GM23338 (cell line): ENCODE data around the gene WASF2. TPM values are rescaled to one million over a fixed set of nuclear protein-coding genes. Genes with fewer than 3 reads are reported as not detected.

ENCODE experiments used
- ATAC-seq: fragments of 200-7000 bp; cut with Tn5 transposase; 3 replicates; pipeline ENCODE4 v1.9.1; 2020
- DNase-seq: peaks from one replicate; pipeline ENCODE4 v3.0.0-alpha.2; 2015; ENCODE audit warnings: low spot score
- H2AFZ ChIP-seq: fragments of 200-600 bp; sonication (generic); 2 replicates; pipeline ENCODE4 v1.8.0; 2016; ENCODE audit warnings: antibody characterized with exemption, mild to moderate bottlenecking, moderate library complexity
- H3F3A ChIP-seq: fragments of 200-600 bp; sonication (generic); replicated peaks from 2 replicates; pipeline ENCODE4 v1.8.0; 2017; ENCODE audit warnings: antibody characterized with exemption, mixed run types, low read depth
- H3K27ac ChIP-seq: fragments of 200-600 bp; sonication (generic); 2 replicates; pipeline ENCODE4 v1.6.1; 2016; ENCODE audit warnings: low read depth
- H3K27me3 ChIP-seq: fragments of 200-600 bp; sonication (generic); 2 replicates; pipeline ENCODE4 v1.8.0; 2016; ENCODE audit warnings: mild to moderate bottlenecking, mixed run types, moderate library complexity; ENCODE audit not compliant: insufficient read depth
- H3K36me3 ChIP-seq: fragments of 200-600 bp; sonication (generic); 2 replicates; pipeline ENCODE4 v1.8.0; 2016; ENCODE audit warnings: mild to moderate bottlenecking; ENCODE audit not compliant: insufficient read depth
- H3K4me1 ChIP-seq: fragments of 200-600 bp; sonication (generic); 2 replicates; pipeline ENCODE4 v1.8.0; 2016; ENCODE audit warnings: mild to moderate bottlenecking, moderate library complexity; ENCODE audit not compliant: insufficient read depth
- H3K4me2 ChIP-seq: fragments of 200-600 bp; sonication (generic); 2 replicates; pipeline ENCODE4 v1.7.1; 2017; ENCODE audit warnings: mixed run types
- H3K4me3 ChIP-seq: fragments of 200-600 bp; sonication (generic); 2 replicates; pipeline ENCODE4 v1.6.1; 2016; ENCODE audit warnings: mixed run types
- H3K79me2 ChIP-seq: fragments of 200-600 bp; sonication (generic); replicated peaks from 2 replicates; pipeline ENCODE4 v1.8.0; 2017; ENCODE audit warnings: mild to moderate bottlenecking; ENCODE audit not compliant: insufficient read depth
- H3K9me2 ChIP-seq: fragments of 200-600 bp; sonication (generic); 2 replicates; pipeline ENCODE4 v1.8.0; 2017; ENCODE audit not compliant: insufficient read depth
- H4K20me1 ChIP-seq: fragments of 200-600 bp; sonication (generic); replicated peaks from 2 replicates; pipeline ENCODE4 v1.8.0; 2017; ENCODE audit warnings: mild to moderate bottlenecking; ENCODE audit not compliant: insufficient read depth
- H3K27ac Mint-ChIP-seq: 2 replicates; pipeline ENCODE4 v1.8.0; 2020; ENCODE audit warnings: inconsistent platforms, mild to moderate bottlenecking, moderate library complexity, mixed read lengths
- H3K27me3 Mint-ChIP-seq: 3 replicates; pipeline ENCODE4 v1.8.0; 2022; ENCODE audit warnings: low read depth, mild to moderate bottlenecking, moderate library complexity, mixed read lengths, inconsistent platforms; ENCODE audit not compliant: insufficient read depth, poor library complexity
- H3K36me3 Mint-ChIP-seq: 3 replicates; pipeline ENCODE4 v1.8.0; 2021; ENCODE audit warnings: low read depth, mild to moderate bottlenecking, inconsistent platforms, moderate library complexity, mixed read lengths
- H3K4me1 Mint-ChIP-seq: 3 replicates; pipeline ENCODE4 v1.8.0; 2020; ENCODE audit warnings: mild to moderate bottlenecking, inconsistent platforms, mixed read lengths
- H3K4me3 Mint-ChIP-seq: 3 replicates; pipeline ENCODE4 v1.8.0; 2021; ENCODE audit warnings: moderate library complexity, mild to moderate bottlenecking, inconsistent platforms, mixed read lengths
- H3K9me3 Mint-ChIP-seq: 3 replicates; pipeline ENCODE4 v1.8.0; 2020; ENCODE audit warnings: moderate library complexity, mild to moderate bottlenecking, inconsistent platforms, mixed read lengths
- CREB1 ChIP-seq: fragments of 250-450 bp; sonication (Bioruptor Pico); IDR thresholded peaks from 2 replicates; pipeline ENCODE4 v1.5.0; 2020; ENCODE audit warnings: low read depth, mild to moderate bottlenecking, moderate library complexity
- CTCF ChIP-seq, 2 experiments: fragments of 200-600 bp in 1 of 2; sonication (generic) in 1 of 2; conservative IDR thresholded peaks; 2 replicates each; pipeline versions ENCODE4 v1.5.1 to v1.6.1; 2016 to 2017; ENCODE audit warnings: antibody characterized with exemption in 2 of 2, low read depth in 2 of 2, mild to moderate bottlenecking in 2 of 2, moderate library complexity in 1 of 2
- ETS1 ChIP-seq: IDR thresholded peaks from 2 replicates; pipeline ENCODE4 v1.6.1; 2016; ENCODE audit warnings: antibody characterized with exemption
- EZH2 ChIP-seq: fragments of 200-600 bp; sonication (generic); IDR thresholded peaks from one replicate; pipeline ENCODE4 v1.8.0; 2017; ENCODE audit warnings: antibody characterized with exemption, mild to moderate bottlenecking, low read depth; ENCODE audit not compliant: unreplicated experiment
- EZH2phosphoT487 ChIP-seq: fragments of 200-600 bp; sonication (generic); IDR thresholded peaks from one replicate; pipeline ENCODE4 v1.8.1; 2018; ENCODE audit warnings: antibody characterized with exemption; ENCODE audit not compliant: unreplicated experiment
- NANOG ChIP-seq: IDR thresholded peaks from 2 replicates; pipeline ENCODE4 v1.6.1; 2016; ENCODE audit warnings: antibody characterized with exemption, borderline replicate concordance
- POLR2AphosphoS5 ChIP-seq: IDR thresholded peaks from 2 replicates; pipeline ENCODE4 v1.6.1; 2016; ENCODE audit warnings: antibody characterized with exemption, low read depth
- polyA plus RNA-seq: library from polyadenylated mRNA; unstranded; fragments of >200 nt; fragmentation: Nextera tagmentation; extraction: Ambion mirVana; gene quantifications from 2 replicates; pipeline ENCODE4 v1.2.1, GENCODE V29; 2016
- total RNA-seq: library from RNA; depleted of rRNA; stranded (reverse); fragments of >200 nt; shearing (Covaris generic); gene quantifications from 2 replicates; pipeline ENCODE4 v1.2.3, GENCODE V29; 2014

Gene WASF2
- total and polyA plus RNA-seq, 2 experiments from 2014 or later, result 40.9 to 95.6 TPM

GRCh38 chr1:27392778-27393635 is 97.0 kb downstream of the WASF2 start:
- Histone ChIP-seq H3K4me2 (peak overlapping the region; percentile 89), H2AFZ (peak overlapping the region; percentile 84; the same call in 1 of the 2 replicates), H3K4me1 (peaks cover 18% of the 10 kb centered on the region), H3K4me3 (peak overlapping the region; percentile 94), H3F3A (peaks cover 7% of the 10 kb centered on the region; the same call in 1 of the 2 replicates), H3K27me3 (no peaks in the 10 kb centered on the region), H3K36me3 (no peaks in the 10 kb centered on the region), H3K79me2 (no peaks in the 10 kb centered on the region), H3K9me2 (no peaks in the 10 kb centered on the region), H4K20me1 (no peaks in the 10 kb centered on the region), H3K27ac (no peak overlapping the region)
- Mint-ChIP-seq H3K4me3 (peak overlapping the region; percentile 92), H3K9me3 (peaks cover 3% of the 10 kb centered on the region; the same call in 2 of the 3 replicates), H3K4me1 (peaks cover 34% of the 10 kb centered on the region), H3K27ac (peak overlapping the region; percentile 90), H3K27me3 (peaks cover 33% of the 10 kb centered on the region), H3K36me3 (peaks cover 5% of the 10 kb centered on the region; the same call in 1 of the 3 replicates)
- DNase-seq, result peak; percentile 72
- ATAC-seq, result no peak; the same call in 1 of the 3 replicates
- TF ChIP-seq CREB1 (CRISPR knock-in tag) (no peak), EZH2phosphoT487 (no peak), POLR2AphosphoS5 (no peak), ETS1 (no peak), CTCF (conservative IDR thresholded peaks at IDR 0.05; ENCODE audit: low read depth in 2 of 2) (peak; percentile 32 to 40)

GRCh38 chr1:27392096-27392777 is 97.7 kb downstream of the WASF2 start, which contains the start of gene GPR3:
Gene GPR3, plus strand, starts transcription at chr1:27392622. Its CDS starts 1,177 bp downstream, at chr1:27393799.
- Mint-ChIP-seq H3K27me3 (peaks cover 33% of the 10 kb centered on the region), H3K27ac (peak within 1 kb of the TSS; percentile 90), H3K4me1 (peaks cover 29% of the 10 kb centered on the region), H3K9me3 (peaks cover 3% of the 10 kb centered on the region; the same call in 2 of the 3 replicates), H3K4me3 (peak within 1 kb of the TSS; percentile 92), H3K36me3 (peaks cover 5% of the 10 kb centered on the region; the same call in 1 of the 3 replicates)
- Histone ChIP-seq H2AFZ (peak within 1 kb of the TSS; percentile 96), H3K4me1 (peaks cover 12% of the 10 kb centered on the region), H3K79me2 (no peaks in the 10 kb centered on the region), H3F3A (peaks cover 7% of the 10 kb centered on the region; the same call in 1 of the 2 replicates), H3K27me3 (no peaks in the 10 kb centered on the region), H4K20me1 (no peaks in the 10 kb centered on the region), H3K27ac (no peak within 1 kb of the TSS), H3K4me2 (peak within 1 kb of the TSS; percentile 89), H3K9me2 (no peaks in the 10 kb centered on the region), H3K36me3 (no peaks in the 10 kb centered on the region), H3K4me3 (peak within 1 kb of the TSS; percentile 94)
- DNase-seq (peak; percentile 97), ATAC-seq (peak; percentile 72)
- peak; percentile 32; the same call in 1 of the 2 replicates for TF ChIP-seq POLR2AphosphoS5
- TF ChIP-seq CREB1 (CRISPR knock-in tag), result peak; percentile 91
- TF ChIP-seq CTCF (conservative IDR thresholded peaks at IDR 0.05; ENCODE audit: low read depth in 2 of 2), result peak; percentile 46 to 82
- no peak for TF ChIP-seq NANOG
- no peak for TF ChIP-seq EZH2
